Left hindlimb (tissue), 1 donor: Measurements from ENCODE around the gene SSTR1.
A peak's percentile ranks its signal among the peaks of the same experiment; 100 is the strongest.

Experiments
- DNase-seq: peaks from one replicate; pipeline ENCODE4 v3.0.0-alpha.2; 2018

Gene SSTR1

DNA sequence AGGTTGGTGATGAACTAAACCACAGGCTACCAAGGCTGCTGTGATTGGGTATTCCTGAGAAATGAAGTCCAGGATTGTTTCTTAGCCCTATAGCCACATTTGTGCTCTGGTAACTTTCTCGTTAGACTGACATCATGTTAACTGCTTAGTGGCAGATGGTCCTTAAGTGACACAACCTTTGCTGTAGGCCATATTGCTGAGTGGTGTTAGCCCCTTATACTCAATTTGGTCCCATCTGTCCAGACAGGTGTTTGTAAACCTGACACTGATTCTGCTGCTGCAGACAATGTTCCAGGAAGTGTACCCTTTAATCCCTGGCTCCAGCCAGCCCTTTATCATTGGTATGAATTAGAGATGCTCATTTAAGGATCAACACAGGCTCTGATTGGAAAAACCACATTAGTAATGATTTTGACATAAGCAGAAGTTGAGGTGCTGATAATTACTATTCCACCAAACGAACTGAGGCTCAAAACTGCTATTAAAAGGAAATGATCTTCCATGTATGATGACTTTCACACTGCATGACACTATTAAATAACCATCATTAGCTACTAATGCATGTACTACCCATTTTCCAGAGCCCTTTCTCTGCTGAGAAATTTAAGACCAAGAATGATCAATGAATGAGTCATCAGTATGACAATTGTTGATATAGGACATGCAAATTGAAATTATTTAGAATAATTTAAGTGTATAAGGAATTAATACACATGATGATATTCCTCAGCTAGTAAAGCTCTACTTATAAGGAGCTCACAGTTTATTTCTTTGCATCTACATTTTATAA lies 3.6 kb upstream of the SSTR1 start:
- no peak for DNase-seq

DNA sequence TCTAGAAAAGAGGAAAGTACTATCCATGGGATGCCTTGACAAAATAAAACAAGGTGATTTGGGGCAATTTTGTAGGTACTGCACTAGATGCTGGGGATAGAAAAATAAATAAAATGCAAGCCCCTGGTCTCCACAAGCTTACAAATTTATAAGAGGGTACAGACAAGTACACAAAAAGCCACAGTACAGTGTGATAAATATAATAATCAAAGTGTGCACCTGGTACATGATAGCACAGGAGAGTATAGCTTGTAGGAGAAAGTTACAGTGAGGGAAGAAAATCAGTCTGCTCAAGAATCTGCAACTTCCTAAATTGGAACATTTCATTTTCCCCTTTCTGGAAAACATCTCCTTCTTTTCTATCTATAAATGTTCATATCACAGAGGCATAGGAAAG lies 3.0 kb upstream of the SSTR1 start:
- DNase-seq: no peak

- DNase-seq: no peak
Measured at GRCh38 chr14:38205119-38205813, 2.4 kb upstream of the SSTR1 start.

- DNase-seq: no peak
Measured at GRCh38 chr14:38205949-38206665, 1.6 kb upstream of the SSTR1 start.

DNA sequence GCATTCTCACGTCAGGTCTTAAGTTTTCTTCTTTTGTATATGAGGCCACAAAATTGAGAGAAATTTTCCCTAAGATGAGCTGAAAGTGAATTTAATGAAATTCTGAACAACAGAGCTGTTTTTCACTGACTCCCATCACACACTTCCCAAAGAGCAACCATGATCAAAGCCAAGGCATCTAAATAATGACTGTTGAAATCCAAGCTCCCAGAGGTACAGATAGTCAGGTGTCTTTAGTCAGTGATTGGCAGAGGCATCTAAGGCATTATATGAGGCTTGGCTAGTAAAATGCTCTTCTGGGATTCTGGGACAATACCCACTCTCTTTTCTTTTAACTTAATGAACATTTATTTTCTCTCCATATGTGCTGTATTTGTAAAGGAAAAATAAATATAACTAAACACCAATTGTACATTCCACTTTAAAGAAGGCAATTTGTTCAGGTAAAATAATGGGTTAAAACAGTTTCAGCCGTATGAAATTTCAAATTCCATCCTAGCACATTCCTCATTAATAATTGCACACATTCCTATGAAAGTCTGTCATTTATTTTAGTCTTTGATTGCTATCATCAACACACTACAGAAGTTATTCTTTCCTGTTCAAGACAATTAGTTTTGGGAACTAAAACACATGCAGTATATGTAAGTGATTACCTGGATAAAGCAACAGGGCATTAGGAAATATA lies 871 bp upstream of the SSTR1 start:
- DNase-seq: no peak

DNA sequence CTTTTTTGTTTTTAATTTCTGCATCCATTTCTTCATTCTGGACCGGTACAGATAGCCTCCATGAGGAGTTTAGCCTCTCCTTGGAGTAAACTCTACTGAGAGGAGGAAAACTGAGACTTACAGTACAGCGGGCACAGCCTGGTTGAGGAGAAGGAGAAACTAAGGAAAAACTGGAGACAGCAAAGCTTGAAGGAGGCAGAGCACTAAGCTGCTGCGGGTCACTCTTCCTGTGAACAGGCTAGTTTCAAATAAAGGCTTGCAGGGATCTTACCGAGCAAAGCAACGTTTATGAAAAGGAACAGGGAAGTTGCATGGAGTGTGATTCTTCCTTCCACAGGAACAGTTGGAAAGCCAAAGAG lies 348 bp upstream of the SSTR1 start:
- no peak for DNase-seq

- peak; percentile 47 for DNase-seq
Measured at GRCh38 chr14:38208618-38209562, 1.2 kb downstream of the SSTR1 start.

DNA sequence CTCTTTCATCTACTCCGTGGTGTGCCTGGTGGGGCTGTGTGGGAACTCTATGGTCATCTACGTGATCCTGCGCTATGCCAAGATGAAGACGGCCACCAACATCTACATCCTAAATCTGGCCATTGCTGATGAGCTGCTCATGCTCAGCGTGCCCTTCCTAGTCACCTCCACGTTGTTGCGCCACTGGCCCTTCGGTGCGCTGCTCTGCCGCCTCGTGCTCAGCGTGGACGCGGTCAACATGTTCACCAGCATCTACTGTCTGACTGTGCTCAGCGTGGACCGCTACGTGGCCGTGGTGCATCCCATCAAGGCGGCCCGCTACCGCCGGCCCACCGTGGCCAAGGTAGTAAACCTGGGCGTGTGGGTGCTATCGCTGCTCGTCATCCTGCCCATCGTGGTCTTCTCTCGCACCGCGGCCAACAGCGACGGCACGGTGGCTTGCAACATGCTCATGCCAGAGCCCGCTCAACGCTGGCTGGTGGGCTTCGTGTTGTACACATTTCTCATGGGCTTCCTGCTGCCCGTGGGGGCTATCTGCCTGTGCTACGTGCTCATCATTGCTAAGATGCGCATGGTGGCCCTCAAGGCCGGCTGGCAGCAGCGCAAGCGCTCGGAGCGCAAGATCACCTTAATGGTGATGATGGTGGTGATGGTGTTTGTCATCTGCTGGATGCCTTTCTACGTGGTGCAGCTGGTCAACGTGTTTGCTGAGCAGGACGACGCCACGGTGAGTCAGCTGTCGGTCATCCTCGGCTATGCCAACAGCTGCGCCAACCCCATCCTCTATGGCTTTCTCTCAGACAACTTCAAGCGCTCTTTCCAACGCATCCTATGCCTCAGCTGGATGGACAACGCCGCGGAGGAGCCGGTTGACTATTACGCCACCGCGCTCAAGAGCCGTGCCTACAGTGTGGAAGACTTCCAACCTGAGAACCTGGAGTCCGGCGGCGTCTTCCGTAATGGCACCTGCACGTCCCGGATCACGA lies 2.2 kb downstream of the SSTR1 start:
- DNase-seq: peak; percentile 33

DNA sequence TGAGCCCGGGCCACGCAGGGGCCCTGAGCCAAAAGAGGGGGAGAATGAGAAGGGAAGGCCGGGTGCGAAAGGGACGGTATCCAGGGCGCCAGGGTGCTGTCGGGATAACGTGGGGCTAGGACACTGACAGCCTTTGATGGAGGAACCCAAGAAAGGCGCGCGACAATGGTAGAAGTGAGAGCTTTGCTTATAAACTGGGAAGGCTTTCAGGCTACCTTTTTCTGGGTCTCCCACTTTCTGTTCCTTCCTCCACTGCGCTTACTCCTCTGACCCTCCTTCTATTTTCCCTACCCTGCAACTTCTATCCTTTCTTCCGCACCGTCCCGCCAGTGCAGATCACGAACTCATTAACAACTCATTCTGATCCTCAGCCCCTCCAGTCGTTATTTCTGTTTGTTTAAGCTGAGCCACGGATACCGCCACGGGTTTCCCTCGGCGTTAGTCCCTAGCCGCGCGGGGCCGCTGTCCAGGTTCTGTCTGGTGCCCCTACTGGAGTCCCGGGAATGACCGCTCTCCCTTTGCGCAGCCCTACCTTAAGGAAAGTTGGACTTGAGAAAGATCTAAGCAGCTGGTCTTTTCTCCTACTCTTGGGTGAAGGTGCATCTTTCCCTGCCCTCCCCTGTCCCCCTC lies 3.0 kb downstream of the SSTR1 start:
- DNase-seq: peak; percentile 40

GRCh38 chr14:38211255-38211735 lies 3.6 kb downstream of the SSTR1 start:
- DNase-seq: no peak

GRCh38 chr14:38212111-38212510 lies 4.4 kb downstream of the SSTR1 start:
- no peak for DNase-seq

- DNase-seq: no peak
Measured at GRCh38 chr14:38213001-38213400, 5.3 kb downstream of the SSTR1 start.

DNA sequence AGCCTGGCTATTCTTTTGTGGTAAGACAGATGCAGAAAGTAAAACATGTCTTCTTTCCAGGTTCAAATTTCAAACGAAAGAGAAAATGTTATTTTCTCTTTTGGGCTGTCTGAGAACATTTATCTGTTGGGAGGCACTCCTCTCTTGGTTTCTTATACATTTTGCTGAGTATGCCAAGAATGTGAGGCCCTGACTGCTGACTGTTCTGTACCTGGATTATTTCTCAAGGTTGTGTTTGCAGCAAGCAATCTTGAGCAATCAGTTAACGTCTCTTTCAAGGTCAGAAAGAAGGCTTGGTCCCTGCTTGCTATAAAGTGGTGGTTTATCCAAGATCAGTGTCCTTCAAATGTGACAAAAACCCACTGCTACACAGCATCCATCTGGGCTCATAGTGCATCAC lies 9.8 kb downstream of the SSTR1 start:
- DNase-seq: no peak

- no peak for DNase-seq
Measured at GRCh38 chr14:38221077-38221476, 13.4 kb downstream of the SSTR1 start.

DNA sequence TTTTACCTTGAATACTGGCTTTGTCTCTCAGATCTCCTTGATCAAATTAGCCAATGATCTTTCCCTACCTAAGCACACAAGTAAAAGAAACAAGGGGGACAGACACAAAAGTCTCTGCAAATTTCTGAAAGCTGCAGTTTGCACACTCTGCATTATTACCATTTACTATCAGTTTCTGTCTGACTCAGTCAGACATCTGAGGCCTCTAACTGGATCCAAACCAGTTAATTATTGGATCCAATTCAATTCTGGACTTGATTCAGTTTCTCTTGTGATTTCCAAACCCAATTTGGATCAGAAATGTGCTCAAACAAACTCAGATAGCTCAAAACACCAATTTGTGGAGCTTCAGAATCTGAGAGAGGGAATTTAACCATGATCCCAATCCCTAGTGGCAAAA lies 16.6 kb downstream of the SSTR1 start:
- DNase-seq: no peak

DNA sequence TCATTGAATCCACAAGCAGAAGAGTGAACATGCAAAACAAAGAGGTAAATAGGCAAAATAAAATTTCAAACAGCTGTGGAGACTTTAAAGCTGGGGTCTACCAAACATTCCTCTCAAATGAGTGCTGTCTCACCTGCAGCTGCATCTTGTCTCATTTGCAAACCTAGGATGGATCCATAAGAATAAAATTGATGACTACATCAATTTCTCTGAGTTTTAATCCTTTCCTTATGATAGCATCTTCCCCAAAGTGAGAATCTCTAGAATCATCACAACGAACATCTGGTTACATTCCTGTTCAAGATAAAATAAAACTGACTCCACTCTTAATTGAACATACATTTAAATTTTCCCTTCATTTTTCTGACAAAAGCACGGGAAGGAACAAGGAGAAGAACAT lies 18.2 kb downstream of the SSTR1 start:
- DNase-seq: no peak

DNA sequence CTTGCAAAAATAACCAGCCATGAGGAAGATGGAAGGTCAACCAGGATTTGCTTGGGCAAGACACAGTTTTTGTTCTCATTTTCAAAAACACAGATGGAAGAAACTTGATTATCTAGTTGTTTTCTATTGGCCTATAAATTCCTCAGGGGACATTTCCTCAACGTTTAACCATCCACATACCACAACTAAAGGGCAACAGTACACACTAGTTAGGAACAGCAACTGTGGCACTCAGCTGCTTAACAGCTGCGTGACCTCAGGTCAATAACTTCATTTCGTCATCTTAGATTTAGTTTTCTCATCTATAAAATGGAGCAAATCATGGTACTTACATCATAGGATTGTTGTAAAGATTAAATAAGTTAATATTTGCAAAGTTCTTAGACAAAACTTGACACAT lies 18.7 kb downstream of the SSTR1 start:
- no peak for DNase-seq

DNA sequence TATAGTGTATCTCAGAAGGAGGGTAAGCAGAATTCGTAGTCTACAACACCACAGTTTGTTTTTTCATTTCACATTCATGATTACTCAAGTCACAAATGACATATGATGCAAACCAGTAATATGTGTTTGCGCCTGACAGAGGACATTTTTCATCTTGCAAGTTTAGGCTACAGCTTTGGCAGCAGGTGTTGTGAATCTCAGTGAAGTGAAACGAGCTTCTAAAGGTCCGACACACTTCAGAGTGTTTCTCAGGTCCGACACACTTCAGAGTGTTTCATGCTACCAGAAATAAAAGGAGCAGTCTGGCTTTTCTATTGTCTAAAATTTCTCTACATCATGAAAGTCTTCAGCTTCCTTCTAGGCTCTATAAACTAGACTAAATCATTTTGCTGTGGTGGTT lies 25.5 kb downstream of the SSTR1 start:
- no peak for DNase-seq

DNA sequence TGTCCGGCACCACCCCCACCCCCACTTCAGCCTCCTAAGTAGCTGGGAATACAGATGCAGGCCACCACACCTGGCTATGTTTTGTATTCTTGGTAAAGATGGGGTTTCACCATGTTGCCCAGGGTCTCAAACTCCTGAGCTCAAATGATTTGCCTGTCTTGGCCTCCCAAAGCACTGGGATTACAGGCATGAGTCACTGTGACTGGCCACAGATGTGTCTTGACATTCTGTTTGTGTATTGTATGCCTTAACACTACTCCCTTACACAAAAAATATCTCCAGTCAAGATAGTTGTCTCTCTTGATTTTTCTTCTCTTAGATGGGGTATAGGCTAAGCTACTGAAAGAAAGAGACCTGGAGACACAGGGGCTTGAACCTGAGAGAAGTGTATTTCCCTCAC lies 30.6 kb downstream of the SSTR1 start:
- no peak for DNase-seq

DNA sequence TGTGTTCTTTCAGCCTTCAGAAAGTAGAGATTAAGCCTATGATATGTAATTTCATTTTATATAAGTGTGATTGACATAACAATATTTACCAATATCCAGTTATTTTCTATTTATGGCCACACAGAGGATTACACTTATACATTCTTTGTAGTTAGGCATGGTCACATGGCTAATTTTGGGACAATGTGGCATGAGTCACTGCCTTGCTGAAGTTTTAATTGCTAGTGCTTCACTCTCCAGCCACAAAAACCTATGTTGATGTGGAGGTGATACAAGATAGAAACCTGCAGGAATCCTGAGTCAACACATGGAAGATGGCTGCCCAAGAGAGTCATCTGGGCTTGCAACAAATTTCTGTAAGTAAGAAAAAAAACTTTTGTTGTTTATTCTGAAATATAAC lies 31.2 kb downstream of the SSTR1 start:
- no peak for DNase-seq
